Lung (tissue), 12 donors: ENCODE measurements around the gene MYBBP1A. TPM values are rescaled to one million over a fixed set of nuclear protein-coding genes. Genes with fewer than 3 reads are reported as not detected.
"Not testable (repeated sequence)": the region's sequence is repeated elsewhere in the genome, so short reads cannot be mapped to it uniquely, and the experiment has no call there.

ENCODE experiments used
- ATAC-seq: fragments of 200-7000 bp; cut with Tn5 transposase; one replicate; pipeline ENCODE4 v1.9.1; 2020; ENCODE audit warnings: moderate number of reproducible peaks; ENCODE audit not compliant: insufficient read depth, low FRiP score
- DNase-seq, 3 donors: peaks; one replicate each; pipeline ENCODE4 v3.0.0-alpha.2; 2013 to 2017
- H3K27ac ChIP-seq, 2 donors: one replicate each; pipeline ENCODE4 v1.5.1; 2013; ENCODE audit warnings: mild to moderate bottlenecking in 2 of 2, moderate library complexity in 2 of 2, control low read depth in 1 of 2, inconsistent platforms in 1 of 2, low read depth in 1 of 2, low read length in 1 of 2
- H3K27me3 ChIP-seq, 3 donors: one replicate each; pipeline ENCODE4 v1.5.1; 2013; ENCODE audit warnings: low read length in 2 of 3; ENCODE audit not compliant: control insufficient read depth in 3 of 3, insufficient read depth in 3 of 3
- H3K36me3 ChIP-seq, 4 donors: one replicate each; pipeline ENCODE4 v1.5.1; 2013; ENCODE audit warnings: low read length in 4 of 4, mild to moderate bottlenecking in 1 of 4, moderate library complexity in 1 of 4; ENCODE audit not compliant: control insufficient read depth in 4 of 4, insufficient read depth in 4 of 4
- H3K4me1 ChIP-seq, 5 donors: one replicate each; pipeline ENCODE4 v1.5.1; 2013; ENCODE audit warnings: low read length in 5 of 5, mild to moderate bottlenecking in 2 of 5, moderate library complexity in 1 of 5; ENCODE audit not compliant: control insufficient read depth in 5 of 5, insufficient read depth in 5 of 5
- H3K4me3 ChIP-seq: one replicate; pipeline ENCODE4 v1.5.1; 2013; ENCODE audit warnings: mild to moderate bottlenecking, control low read depth, moderate library complexity
- H3K9ac ChIP-seq, 2 donors: one replicate each; pipeline ENCODE4 v1.5.1; 2013; ENCODE audit warnings: low read length in 2 of 2, control low read depth in 1 of 2; ENCODE audit not compliant: insufficient read depth in 1 of 2
- H3K9me3 ChIP-seq, 4 donors: one replicate each; pipeline ENCODE4 v1.5.1; 2013; ENCODE audit warnings: low read length in 3 of 4, mild to moderate bottlenecking in 1 of 4, moderate library complexity in 1 of 4; ENCODE audit not compliant: control insufficient read depth in 4 of 4, insufficient read depth in 3 of 4
- CTCF ChIP-seq: IDR thresholded peaks from 2 replicates; pipeline ENCODE4 v1.5.1; 2012; ENCODE audit warnings: mild to moderate bottlenecking; ENCODE audit errors: control extremely low read depth, extremely low read depth
- WGBS, 2 donors: extraction: QIAGEN DNeasy Blood & Tissue Kit; methylation state at CpG; one replicate each; pipeline ENCODE4 v1.1.7; 2013; 5-methylcytosine and 5-hydroxymethylcytosine counted together
- polyA plus RNA-seq, 2 donors: library from polyadenylated mRNA; stranded (reverse); fragments of 200-250 nt; gene quantifications; one replicate each; pipeline ENCODE4 v1.2.1, GENCODE V29; 2013
- total RNA-seq, 2 donors: library from RNA; depleted of rRNA in 1 of 2; stranded (reverse); fragments of >200 nt in 1 of 2; gene quantifications; one replicate each; pipeline ENCODE4 v1.2.1, GENCODE V29; 2014 to 2021
- donor health status: control.
- donor health status: control.
- donor health status: Bipolar disorder and iron deficiency.
- donor health status: healthy.
- donor health status: DM: yes; HTN: yes; CAD: no.

Gene MYBBP1A
- total and polyA plus RNA-seq, 4 donors: 21.2 to 71.7 (median 34.4) TPM

- DNase-seq (no peak), ATAC-seq (no peak)
- Histone ChIP-seq H3K27ac (no peak overlapping the region), H3K4me1 (peaks cover 4 to 65% (median 20%) of the 10 kb centered on the region in 5 donors), H3K27me3 (no peaks in the 10 kb centered on the region), H3K4me3 (no peak overlapping the region), H3K36me3 (peaks cover 0 to 6% (median 0%) of the 10 kb centered on the region in 4 donors), H3K9me3 (no peaks in the 10 kb centered on the region), H3K9ac (no peak overlapping the region)
- TF ChIP-seq CTCF: no peak
- WGBS, 2 donors: 96 to 97% methylated on average over 31 to 36 of the region's 36 CpGs
These were observed 41.6 kb upstream of the MYBBP1A start for GRCh38 chr17:4596636-4597380.

- not testable (repeated sequence) for H3K9me3 ChIP-seq, H3K9ac ChIP-seq, ATAC-seq, H3K27me3 ChIP-seq, H3K4me3 ChIP-seq, H3K36me3 ChIP-seq, DNase-seq, H3K27ac ChIP-seq
- WGBS, 2 donors: 94 to 95% methylated on average over 22 to 23 of the region's 23 CpGs
- peaks cover 4 to 72% (median 19%) of the 10 kb centered on the region in 5 donors for H3K4me1 ChIP-seq
These were observed 40.6 kb upstream of the MYBBP1A start for GRCh38 chr17:4595685-4596342.

GRCh38 chr17:4594931-4595684, 39.9 kb upstream of the MYBBP1A start:
- TF ChIP-seq CTCF: no peak
- peak; percentile 62 to 76 (median 65) for DNase-seq
- H3K27ac ChIP-seq: peak overlapping the region in 1 of 2 donors; percentile 4
- H3K27me3 ChIP-seq: no peaks in the 10 kb centered on the region
- no peak overlapping the region for H3K4me3 ChIP-seq
- no peak overlapping the region for H3K9ac ChIP-seq
- 21 to 37% methylated on average over 29 of the region's 29 CpGs for WGBS, 2 donors
- H3K4me1 ChIP-seq: peaks cover 4 to 65% (median 13%) of the 10 kb centered on the region in 5 donors
- peaks cover 0 to 6% (median 0%) of the 10 kb centered on the region in 4 donors for H3K36me3 ChIP-seq
- no peaks in the 10 kb centered on the region for H3K9me3 ChIP-seq
- ATAC-seq: no peak

- H3K36me3 ChIP-seq: peaks cover 0 to 6% (median 0%) of the 10 kb centered on the region in 4 donors
- no peak for TF ChIP-seq CTCF
- no peak overlapping the region for H3K4me3 ChIP-seq
- H3K9ac ChIP-seq: no peak overlapping the region
- no peak overlapping the region for H3K27ac ChIP-seq
- ATAC-seq (no peak), DNase-seq (peak in 1 of 3 donors; percentile 38)
- no peaks in the 10 kb centered on the region for H3K9me3 ChIP-seq
- H3K27me3 ChIP-seq: no peaks in the 10 kb centered on the region
- WGBS, 2 donors: 88 to 90% methylated on average over 7 of the region's 7 CpGs
- peaks cover 3 to 59% (median 11%) of the 10 kb centered on the region in 5 donors for H3K4me1 ChIP-seq
These were observed 39.2 kb upstream of the MYBBP1A start for GRCh38 chr17:4594406-4594805.
